Forelimb muscle (tissue), 1 donor: Measurements from ENCODE around the gene PPFIA4. TPM values are rescaled to one million over a fixed set of nuclear protein-coding genes. Genes with fewer than 3 reads are reported as not detected.

Experiments used
- DNase-seq: peaks from one replicate; pipeline ENCODE4 v3.0.0-alpha.2; 2013; ENCODE audit warnings: low read depth
- polyA plus RNA-seq: library from polyadenylated mRNA; unstranded; fragments of 120-200 nt; gene quantifications from one replicate; pipeline ENCODE4 v1.2.1, GENCODE V29; 2013; ENCODE audit not compliant: insufficient read length

Gene PPFIA4
- polyA plus RNA-seq, 1 donor, result 62.1 TPM

DNA sequence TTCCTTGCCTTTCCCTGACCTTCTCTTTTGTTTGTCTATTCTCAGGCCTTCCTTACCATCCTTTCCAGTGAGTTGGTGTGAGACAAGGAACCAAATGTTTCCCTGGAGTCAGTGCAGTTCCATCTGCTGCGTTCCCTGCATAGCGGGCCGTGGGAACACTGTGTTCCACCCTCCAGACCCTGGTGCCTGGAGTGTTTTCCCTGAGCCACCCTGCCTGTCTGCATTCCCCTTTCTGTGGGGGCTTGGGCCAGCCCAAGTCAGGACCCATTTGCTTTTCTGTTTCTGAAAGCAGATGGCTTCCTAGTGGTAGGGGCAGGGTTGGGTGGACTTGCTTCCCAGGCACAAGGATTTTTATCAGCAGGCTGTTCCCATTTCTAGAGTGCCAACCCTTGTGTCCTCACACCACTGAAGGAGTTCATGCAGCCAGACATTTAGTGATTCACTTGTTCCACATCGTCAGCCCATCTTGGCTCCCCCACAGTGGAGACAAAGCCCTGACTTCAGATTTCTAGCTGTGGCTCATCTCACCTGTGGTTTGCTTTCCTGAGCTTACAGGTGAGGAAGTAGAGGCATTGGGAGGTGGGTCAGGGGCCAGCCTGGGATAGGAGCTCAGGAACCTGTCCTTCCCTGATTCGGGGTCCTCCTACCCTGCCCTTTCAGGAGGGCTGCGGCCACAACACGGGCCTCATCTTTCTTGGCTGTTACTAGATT lies 73.7 kb downstream of the PPFIA4 start:
- no peak for DNase-seq

DNA sequence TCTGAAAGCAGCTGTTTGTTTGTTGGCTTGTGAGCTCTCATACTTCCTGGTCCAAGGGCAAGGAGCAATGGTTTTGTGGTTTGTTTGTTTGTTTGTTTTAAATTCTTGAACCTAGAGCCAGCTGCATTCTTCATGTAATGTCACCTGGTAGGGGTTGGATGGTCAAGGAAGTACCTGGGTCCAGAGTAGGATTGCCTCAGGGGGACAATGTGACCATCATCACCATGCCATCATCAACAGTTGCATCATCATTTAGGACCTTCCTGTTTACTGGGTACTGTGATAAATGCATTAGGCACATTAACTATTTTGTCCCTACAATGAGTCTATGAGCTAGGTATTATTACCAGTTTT lies 74.2 kb downstream of the PPFIA4 start:
- no peak for DNase-seq

DNA sequence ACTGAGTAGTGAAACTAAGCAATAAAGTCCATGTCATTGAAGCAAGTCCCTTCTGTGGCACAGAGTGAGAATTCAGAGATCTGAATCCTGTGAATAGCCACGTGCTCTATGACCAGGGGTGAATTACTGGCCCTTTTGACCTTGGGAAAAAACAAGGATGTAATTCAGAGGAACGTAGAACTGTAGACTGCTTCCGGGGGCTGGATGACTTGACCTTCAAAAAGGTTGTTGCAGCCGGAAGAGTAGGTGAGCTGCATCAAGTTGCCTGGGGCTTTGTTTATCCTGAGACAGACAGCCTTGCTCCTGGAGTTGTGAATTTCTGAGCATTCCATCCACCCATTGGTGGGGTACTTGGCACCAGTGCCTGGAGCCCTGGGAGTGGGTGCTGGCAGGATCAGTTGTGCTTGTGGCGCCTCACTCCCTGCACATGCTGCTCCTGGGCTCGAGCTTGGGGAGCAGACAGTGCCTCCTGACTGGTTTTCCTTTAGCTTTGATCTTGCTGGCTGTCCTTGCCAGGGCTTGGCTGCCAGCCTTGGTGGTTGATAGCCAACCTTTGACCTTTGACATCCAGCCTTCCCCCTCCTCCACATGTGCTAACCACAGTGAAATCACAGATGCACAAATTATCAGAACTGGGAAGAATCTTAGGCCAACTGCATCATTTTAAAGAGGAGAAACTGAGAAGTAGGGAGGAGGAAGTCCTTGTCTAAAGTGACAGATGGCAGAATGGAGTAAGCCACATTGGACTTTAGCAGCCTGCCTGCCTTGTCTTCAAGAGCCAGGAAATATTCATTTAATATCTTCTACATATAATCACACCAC lies 75.7 kb downstream of the PPFIA4 start:
- DNase-seq, result no peak

DNA sequence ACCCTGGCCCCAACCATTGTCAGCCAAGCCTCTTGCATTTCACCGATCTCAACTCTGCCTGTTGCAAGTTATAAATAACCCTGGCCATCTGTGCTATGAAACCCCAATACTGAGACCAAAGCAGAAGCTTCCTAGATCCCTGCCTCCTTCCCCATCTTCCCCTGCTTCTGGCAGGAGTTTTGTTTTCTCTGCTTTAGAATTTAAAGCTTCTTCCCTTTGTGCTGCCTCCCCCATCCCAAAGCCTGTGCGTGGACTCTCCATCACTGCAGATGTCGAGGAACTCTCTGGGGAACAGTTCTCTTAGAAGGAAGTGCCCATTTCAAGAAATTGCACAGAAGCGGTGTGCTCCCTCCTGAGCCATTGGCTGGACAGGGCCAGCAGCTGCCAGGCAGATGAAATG lies 76.9 kb downstream of the PPFIA4 start:
- no peak for DNase-seq

DNA sequence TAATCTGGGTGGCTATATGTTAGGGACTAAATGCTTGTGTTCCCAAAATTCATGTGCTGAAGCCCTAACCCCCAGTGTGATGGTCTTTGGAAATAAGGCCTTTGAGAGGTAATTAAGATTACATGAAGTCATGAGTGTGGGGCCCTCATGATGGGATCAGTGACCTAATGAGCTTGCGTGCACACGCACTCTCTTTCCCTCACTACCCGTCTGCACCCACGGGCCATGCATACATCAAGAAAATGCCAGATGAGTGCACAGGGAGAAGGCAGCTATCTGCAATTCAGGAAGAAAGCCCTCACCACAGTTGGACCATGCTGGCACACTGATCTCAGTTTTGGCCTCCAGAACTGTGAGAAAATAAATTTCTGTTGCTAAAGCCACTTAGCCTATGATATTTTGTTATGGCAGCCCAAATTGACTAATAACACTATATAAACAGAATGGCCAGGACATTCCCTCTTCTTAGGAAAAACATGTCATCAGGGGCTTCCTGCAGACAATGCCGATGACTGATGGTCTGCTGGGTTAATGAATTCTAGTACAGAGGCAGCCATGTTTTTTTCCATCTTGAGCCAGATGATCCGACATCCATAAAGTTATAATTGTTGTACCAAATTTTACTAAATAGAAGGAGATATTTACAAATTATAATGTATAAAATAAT lies 77.7 kb downstream of the PPFIA4 start:
- no peak for DNase-seq

DNA sequence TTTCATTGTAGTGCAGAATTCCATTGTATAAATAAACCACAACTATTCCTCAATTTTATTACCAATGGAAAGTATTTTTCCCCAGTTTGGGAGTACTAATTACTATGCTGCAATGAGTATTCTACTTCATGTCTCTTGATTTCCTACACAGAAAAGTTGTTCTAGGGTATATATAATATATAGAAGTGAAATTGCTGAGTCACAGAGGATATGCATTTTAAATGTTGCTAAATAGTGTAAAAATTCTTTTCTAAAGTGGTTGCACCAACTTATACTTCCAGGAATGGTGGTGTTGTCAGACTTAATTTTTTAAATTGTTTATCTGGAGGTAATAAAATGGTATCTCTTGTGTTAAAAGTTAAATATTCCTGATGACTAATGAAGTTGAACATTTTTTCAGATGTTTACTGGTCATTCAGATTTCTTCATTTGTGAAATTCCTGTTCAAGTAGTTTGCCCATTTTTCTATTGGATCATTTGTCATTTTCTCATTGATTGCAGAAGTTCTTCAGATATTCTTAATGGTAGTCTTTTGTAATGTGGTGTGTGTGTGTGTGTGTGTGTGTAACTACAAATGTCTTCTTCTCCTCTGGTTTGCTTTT lies 78.6 kb downstream of the PPFIA4 start:
- DNase-seq, result no peak

DNA sequence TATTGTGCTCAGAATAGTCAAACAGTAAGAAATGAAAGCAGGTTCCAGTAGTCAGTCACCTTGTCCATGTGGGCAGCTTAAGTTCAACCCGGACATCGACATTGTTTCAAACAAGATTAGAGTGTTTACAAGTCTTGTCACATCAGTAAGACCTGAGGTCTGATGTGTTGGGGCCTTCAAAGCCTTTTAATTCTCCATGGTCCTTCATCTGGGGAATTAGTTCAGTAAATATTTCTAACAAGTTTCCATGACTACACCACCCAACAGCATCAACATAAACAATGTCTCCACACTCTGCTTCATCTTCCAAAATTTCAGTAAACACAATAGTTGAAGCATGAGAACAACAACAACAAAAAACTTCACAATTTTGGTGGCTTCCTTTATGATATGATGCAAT lies 86.2 kb downstream of the PPFIA4 start:
- no peak for DNase-seq

DNA sequence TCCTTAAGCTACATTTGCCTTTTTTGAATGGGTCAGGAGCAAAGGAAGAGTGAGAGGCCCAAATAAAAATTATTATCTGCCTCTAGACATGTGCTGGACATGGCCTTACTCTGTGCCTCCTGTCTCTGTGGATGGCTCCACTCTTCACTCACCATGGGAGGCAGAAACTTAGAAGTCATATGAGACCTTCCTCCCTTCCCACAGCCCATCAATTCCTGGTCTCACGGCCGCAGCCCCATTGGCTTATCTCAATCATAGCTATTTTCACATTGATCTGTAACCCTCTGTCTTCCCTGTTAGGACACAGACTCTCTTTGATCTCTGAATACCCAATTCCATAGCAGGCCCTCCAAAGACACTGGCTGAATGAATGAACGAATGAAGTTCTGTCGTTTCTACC lies 87.0 kb downstream of the PPFIA4 start:
- DNase-seq, result no peak

DNA sequence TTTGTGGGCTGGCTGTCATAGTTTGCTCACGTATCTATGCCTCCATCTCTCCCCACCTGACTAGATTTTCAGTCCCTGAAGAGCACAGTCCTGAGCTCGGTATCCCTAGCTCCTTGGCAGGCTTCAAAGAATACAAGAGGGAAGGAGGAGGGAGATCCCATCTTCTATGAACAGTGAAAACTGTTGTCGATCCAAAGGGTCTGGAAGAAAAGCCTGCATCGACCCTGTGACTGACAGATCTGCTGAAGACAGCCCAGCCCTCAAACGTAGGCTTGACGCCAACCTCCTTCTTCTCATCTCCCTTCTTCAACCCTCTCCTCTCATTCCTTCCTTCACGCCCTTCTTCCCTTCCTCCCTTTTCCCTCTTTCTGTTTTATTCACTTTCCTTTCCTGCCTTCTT lies 87.9 kb downstream of the PPFIA4 start:
- DNase-seq, result no peak

DNA sequence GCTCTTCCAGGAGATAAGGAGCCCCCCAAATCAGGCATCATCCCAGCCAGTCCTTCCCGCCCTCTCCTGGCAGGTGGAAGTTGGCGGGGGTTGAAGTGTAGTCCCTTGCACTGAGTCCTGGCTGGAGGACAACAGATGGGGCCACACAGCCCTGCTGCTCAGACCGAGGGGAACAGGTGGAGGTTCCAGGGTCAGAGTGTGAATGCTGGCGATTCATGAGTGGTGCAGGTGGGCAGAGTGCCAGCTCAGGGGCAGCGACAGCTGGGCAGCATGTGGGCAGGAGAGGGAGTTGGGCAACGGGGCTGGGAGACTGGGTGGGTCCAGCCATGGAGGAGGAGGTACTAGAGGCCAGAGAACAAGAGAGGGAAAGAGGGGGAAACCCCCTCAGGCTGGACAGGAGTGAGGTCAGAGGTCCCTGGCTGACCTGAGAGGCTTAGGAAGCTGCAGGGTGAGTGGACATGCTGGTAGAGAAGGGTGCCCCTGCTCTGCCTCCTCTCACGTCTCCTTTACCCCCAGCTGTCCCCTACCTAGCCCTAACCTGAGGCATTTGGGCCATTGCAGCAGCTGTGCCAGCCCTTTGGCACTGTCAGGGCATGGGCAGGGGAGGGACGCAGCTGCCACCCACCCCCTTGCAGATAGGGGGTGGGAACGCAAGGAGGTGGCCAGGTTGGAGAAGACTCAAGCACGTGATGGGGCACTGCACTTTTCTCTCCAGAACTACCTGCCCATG lies 90.0 kb downstream of the PPFIA4 start:
- DNase-seq, result no peak

DNA sequence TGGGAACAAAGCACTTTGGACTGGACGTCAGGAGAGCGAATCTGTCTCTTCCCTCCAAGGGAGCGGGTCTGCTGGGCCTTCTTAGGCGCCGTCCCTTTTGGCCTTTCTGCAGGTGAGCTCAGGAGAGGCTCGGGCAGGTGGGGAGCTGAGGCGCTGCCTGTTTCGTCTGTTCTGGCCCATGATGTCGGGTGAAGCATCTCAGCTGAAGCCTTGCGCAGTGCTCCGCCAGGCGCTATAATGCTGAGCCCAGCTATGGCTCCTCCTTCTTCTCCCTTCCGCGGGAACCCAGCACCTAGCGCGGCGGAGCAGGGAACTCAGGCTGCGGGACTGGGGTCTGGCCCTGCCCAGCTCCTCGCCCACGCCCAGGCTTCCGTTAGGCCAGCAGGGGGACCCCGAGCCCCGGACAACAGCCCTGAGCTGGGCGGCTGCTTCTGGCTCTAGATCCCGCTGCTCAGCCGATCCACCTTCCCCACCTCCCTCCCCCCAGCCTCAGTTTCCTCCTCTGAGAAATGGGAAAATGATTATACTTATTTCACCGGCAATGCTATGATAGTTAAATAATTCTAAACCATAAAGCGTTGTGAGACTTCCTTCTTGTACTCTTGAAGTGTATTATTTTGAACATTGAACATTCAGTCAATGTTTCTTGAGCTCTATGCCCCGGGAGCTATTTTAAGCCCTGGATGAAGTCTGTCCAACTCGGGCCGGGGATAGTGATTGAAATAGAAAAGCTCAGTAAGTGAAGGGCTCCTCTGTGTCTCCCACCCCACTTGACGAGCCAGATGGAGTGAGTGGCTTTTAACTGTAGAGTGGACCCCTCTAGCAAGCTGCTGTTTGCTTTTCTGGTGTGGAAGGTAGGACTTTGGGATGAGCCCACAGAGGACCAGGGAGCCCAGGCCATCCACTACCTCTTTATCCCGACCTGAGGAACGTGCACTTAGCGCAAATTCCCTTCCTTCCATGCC lies 91.6 kb downstream of the PPFIA4 start:
- DNase-seq, result no peak

DNA sequence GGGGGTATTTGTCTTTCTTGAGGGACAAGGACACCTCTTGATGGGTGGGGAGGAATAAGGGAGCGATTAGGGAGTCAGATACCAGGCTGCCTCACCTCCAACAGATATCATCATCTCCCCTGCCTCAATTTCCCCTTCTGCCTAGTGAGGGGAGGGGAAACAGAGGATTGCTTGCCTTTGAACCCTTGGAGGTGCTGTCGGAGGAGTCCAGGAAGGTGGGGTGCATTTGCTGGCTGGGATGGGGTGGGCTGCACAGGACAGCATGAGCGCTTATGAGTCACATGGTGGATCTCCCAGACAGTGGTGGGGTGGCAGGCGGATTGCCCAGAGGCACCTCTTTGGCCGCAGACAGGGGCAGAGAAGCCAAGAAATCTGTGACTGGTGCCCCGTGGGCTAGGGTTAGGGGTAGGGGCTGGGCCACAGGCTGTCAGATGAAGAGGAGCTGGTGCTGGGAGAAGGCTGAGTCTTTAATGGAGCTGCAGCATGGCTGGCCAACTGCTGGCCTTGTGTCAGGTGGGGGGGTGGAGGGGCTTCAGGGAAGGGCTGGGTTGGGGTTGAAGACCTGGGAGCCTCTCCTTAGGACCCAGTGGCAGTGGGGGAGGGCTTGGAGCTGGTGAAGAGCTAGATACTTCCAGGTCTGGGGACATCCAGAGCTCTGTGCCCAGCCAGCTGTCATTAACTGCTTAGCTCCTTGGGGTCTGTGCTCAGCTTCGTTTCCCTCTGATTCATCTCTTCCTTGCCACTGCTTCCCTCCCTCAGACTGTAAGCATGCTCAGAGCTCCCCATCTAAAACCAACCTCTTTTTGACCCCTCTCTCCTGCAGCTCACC lies 94.2 kb downstream of the PPFIA4 start:
- no peak for DNase-seq

DNA sequence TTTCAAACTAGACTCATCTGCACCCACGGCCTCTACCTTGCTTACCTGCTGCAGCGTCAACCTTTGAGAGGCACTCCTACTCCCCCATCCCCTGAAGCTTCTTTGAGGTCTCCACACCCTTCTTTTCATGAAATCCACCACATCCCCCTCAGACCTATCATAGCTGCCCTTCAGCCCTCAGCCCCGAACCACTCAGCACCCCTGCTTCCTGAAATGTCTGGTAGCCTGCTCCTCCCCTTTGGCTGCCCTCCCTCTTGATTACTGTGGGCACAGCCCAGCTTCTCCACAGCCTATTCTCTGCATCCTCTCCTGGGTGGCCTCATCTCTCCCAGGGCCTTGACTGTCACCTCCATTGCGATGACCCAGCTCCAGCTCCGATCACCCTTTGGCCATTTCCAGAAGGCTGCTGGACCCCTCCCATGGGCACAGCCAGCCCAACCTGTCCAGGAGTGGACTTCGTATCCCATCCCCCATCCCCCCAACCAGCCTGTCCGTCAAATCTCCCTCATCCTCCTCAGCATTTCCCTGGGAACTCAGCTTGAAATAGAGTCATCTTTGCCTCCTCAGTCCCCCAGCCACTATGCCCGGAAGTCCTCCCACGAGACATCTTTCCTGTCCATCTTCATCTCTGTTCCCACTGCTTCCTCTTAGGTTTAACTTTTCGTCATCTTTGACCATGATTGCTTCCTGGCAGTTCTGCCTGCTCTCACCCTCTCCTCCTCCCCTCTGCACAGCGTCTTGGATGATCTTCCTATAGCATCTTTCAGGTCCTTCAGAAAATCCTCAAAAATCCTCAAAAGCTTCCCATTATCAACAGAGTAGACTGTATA lies 95.1 kb downstream of the PPFIA4 start:
- no peak for DNase-seq

DNA sequence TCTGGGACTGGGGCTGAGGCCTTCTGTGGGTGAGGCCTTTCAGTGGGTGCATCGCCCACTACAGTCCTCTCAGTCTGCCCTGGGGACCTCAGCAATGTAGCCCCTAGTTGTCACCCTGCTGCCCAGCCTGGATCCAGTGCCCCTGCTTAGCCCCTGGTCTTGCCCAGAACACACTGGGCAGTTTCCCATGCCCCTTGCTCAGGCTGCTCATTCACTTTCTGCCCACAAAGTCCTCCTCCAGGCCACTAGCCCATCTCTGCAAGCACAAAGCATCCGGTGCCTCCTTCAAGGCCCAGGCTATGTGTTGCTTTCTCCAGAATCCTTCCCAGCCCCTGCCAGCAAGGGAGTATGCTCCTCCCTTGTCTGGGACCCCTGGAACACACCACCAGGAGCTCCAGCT lies 95.9 kb downstream of the PPFIA4 start:
- no peak for DNase-seq

DNA sequence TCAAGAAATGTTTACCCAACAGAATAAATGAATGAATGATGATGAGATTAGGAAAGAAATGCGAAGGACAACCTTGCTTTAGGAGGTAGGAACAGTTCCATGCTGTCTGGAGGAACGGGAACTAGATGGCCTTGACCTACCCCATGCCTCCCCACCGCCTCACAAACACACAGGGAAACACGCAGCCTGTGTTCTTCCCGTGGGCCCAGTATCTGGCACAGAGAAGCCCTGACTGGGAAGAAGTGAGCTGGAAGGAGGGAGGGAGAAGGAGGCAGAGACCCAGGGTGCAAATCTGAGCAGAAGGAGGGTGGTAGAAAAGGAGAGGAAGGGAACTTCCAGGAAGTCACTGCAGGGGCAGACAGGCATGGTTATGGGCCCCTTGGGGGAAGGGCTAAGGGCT lies 97.7 kb downstream of the PPFIA4 start:
- DNase-seq, result no peak

DNA sequence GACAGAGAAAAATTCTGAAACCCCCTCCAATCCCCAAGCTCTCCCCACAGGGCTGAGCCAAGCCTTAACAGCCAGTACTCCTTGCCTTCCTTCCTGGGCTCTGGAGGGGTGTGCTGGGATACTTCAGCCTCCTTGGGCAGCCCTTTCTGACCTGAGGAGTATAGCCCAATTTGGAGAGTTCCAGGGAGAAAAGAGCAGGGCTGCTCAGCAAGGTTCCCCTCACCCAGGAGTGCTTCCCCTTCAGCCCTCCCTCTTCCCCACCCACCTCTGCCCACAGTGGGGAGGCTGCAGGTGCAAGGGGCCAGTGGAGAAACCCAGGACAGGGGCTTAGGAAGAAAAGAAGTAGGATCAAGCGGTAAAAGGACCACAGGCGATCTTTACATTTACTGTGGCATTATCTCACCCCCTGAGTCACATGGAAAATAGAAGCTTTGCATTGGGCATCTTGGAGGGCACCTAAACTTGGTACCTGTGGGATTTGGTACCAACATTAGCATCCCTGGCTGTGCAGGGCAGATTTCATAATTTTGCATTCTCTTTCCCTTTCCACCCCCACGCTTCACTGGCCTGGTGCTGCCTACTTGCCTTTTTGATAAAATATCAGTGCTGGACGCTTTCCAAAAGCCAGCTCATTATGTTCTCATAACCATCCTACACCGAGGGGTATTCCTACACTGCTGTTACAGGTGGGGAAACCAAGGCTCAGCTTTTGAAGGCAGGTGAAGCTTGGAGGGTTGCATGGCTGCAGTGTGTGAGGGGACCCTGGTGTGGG lies 98.4 kb downstream of the PPFIA4 start:
- no peak for DNase-seq

DNA sequence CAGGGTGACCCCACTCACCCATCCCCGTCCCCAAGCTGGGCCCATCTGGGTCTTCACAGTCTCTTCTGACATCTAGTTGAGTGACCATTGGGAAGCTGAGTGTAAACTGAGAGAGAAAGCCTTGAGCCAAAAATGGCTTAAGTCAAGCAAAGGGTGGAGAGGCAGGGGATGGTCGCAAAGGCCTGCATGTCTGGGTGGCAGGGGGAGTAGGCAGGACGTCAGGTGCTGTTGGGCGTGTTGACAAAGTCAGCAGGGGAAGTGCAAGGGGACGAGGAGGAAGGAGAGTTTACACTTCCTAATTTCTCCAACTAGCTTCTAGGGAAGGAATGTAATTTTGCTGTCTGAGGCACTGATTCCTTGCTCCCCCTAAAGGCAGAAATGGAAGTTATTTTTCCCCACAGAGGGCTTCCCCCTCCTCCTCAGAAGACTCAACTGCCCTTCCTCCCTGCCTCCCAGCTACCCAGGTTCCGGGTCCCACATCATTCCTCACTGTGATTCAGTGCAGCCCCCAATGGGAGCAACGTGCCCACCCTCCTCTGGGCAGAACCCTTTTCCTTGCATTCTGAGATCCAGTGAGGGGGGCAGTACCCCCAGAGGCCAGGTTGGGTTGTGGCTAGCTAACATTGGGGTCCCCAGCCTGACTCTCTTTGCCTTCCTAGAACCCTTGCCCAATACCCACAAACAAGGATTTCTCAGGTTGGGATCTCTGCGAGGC lies 100.0 kb downstream of the PPFIA4 start:
- no peak for DNase-seq
